K562 (cell line): ENCODE measurements around the gene RSPH9. TPM values are rescaled to one million over a fixed set of nuclear protein-coding genes. Genes with fewer than 3 reads are reported as not detected.

Experiments used
- DMBX1 ChIP-seq: fragments of 250-450 bp; sonication (Bioruptor Pico); IDR thresholded peaks from 2 replicates; pipeline ENCODE4 v1.8.0; 2022; ENCODE audit warnings: inconsistent platforms, mild to moderate bottlenecking, moderate library complexity, borderline replicate concordance
- EP300 ChIP-seq: IDR thresholded peaks from 2 replicates; pipeline ENCODE4 v1.6.1; 2012; ENCODE audit warnings: low read length, improper control_type of control experiment
- ERF ChIP-seq: fragments of 450-650 bp; formaldehyde crosslinking; IDR thresholded peaks from 2 replicates; pipeline ENCODE4 v1.4.0; 2020; ENCODE audit warnings: mild to moderate bottlenecking, mixed read lengths
- HIVEP1 ChIP-seq: fragments of 250-450 bp; sonication (Bioruptor Pico); IDR thresholded peaks from 2 replicates; pipeline ENCODE4 v1.4.0; 2020; ENCODE audit warnings: mild to moderate bottlenecking
- KAT8 ChIP-seq: fragments of 450-650 bp; IDR thresholded peaks from 2 replicates; pipeline ENCODE4 v1.6.1; 2016; ENCODE audit warnings: low read depth, mild to moderate bottlenecking
- NCOA6 ChIP-seq: fragments of 450-650 bp; IDR thresholded peaks from 2 replicates; pipeline ENCODE4 v1.6.1; 2017; ENCODE audit warnings: mild to moderate bottlenecking
- NFIC ChIP-seq: fragments of 450-650 bp; IDR thresholded peaks from 2 replicates; pipeline ENCODE4 v1.6.1; 2017; ENCODE audit warnings: mild to moderate bottlenecking, inconsistent platforms
- NFRKB ChIP-seq: fragments of 450-650 bp; IDR thresholded peaks from 2 replicates; pipeline ENCODE4 v1.6.1; 2016; ENCODE audit warnings: low read depth
- SIN3B ChIP-seq: fragments of 450-650 bp; IDR thresholded peaks from 2 replicates; pipeline ENCODE4 v1.6.1; 2017; ENCODE audit warnings: low read depth, mild to moderate bottlenecking, moderate library complexity
- SIRT6 ChIP-seq: IDR thresholded peaks from one replicate; pipeline ENCODE4 v1.6.1; 2012; ENCODE audit warnings: low read depth, mild to moderate bottlenecking, control low read depth, inconsistent platforms, low read length, moderate library complexity
- SMARCE1 ChIP-seq: fragments of 450-650 bp; IDR thresholded peaks from 2 replicates; pipeline ENCODE4 v1.7.1; 2016; ENCODE audit warnings: mild to moderate bottlenecking
- TGIF2 ChIP-seq: sonication (generic); formaldehyde crosslinking; IDR thresholded peaks from 2 replicates; pipeline ENCODE4 v1.8.1; 2022; ENCODE audit warnings: mild to moderate bottlenecking, missing genetic modification reagents, moderate library complexity
- ZNF354B ChIP-seq: fragments of 250-450 bp; sonication (Bioruptor Pico); IDR thresholded peaks from 2 replicates; pipeline ENCODE4 v1.4.0; 2020
- ZNF644 ChIP-seq: fragments of 200-800 bp; sonication (Bioruptor generic); IDR thresholded peaks from 2 replicates; pipeline ENCODE4 v1.6.1; 2016; ENCODE audit warnings: low read depth, missing genetic modification characterization, missing compliant biosample characterization
- ZNF76 ChIP-seq: fragments of 250-450 bp; sonication (Bioruptor Pico); IDR thresholded peaks from 2 replicates; pipeline ENCODE4 v1.4.0; 2020; ENCODE audit warnings: mild to moderate bottlenecking, moderate library complexity, borderline replicate concordance
- ZNF778 ChIP-seq: fragments of 450-650 bp; formaldehyde crosslinking; IDR thresholded peaks from 2 replicates; pipeline ENCODE4 v1.4.0; 2020; ENCODE audit warnings: mild to moderate bottlenecking, moderate library complexity
- polyA plus RNA-seq, 8 experiments: library from polyadenylated mRNA; depleted of rRNA in 4 of 8; stranded (reverse) in 5 of 8; unstranded in 3 of 8; fragments of >200 nt; fragmentation: Nextera tagmentation in 2 of 8; fragmentation: Illumina TruSeq in 1 of 8; extraction: Ambion mirVana in 2 of 8; extraction: Trizol in 1 of 8; gene quantifications; 2 replicates each; pipeline versions ENCODE4 v1.2.1 to v1.2.3, GENCODE V29; 2011 to 2014; ENCODE audit warnings: inconsistent platforms in 1 of 8, missing spikeins in 1 of 8
- total RNA-seq, 7 experiments: library from RNA; depleted of rRNA in 6 of 7; stranded (reverse); fragments of >200 nt in 6 of 7; fragmentation: Illumina TruSeq in 2 of 7; extraction: Trizol in 2 of 7; gene quantifications; 2 replicates each; pipeline versions ENCODE4 v1.2.1 to v1.2.3, GENCODE V29; 2011 to 2021; ENCODE audit warnings: low replicate concordance in 1 of 7
- TF ChIP-seq, protein P1 (sequence below): fragments of 250-450 bp; sonication (Bioruptor Pico); IDR thresholded peaks from 2 replicates; pipeline ENCODE4 v1.4.0; 2020
- TF ChIP-seq, protein P2 (sequence below): fragments of 450-650 bp; conservative IDR thresholded peaks from 2 replicates; pipeline ENCODE4 v1.6.1; 2016; ENCODE audit warnings: missing genetic modification characterization, low read depth, mild to moderate bottlenecking, missing compliant biosample characterization, moderate library complexity
- TF ChIP-seq, protein P3 (sequence below): sonication (generic); formaldehyde crosslinking; IDR thresholded peaks from 2 replicates; pipeline ENCODE4 v1.8.1; 2023; ENCODE audit warnings: mild to moderate bottlenecking, missing genetic modification reagents, moderate library complexity
- TF ChIP-seq, protein P4 (sequence below): fragments of 250-450 bp; sonication (Bioruptor Pico); IDR thresholded peaks from 2 replicates; pipeline ENCODE4 v1.4.0; 2020; ENCODE audit warnings: mild to moderate bottlenecking
- TF ChIP-seq, protein P5 (sequence below): sonication (generic); formaldehyde crosslinking; IDR thresholded peaks from 2 replicates; pipeline ENCODE4 v1.8.0; 2022; ENCODE audit warnings: missing genetic modification reagents, mild to moderate bottlenecking, borderline replicate concordance

RSPH9 gene
- total and polyA plus RNA-seq, 9 of the 15 experiments (the other 6 are each of a cell fraction or from before 2014, with no cell fraction given), result 0.05 to 0.60 (median 0.39) TPM; not detected in 6

DNA sequence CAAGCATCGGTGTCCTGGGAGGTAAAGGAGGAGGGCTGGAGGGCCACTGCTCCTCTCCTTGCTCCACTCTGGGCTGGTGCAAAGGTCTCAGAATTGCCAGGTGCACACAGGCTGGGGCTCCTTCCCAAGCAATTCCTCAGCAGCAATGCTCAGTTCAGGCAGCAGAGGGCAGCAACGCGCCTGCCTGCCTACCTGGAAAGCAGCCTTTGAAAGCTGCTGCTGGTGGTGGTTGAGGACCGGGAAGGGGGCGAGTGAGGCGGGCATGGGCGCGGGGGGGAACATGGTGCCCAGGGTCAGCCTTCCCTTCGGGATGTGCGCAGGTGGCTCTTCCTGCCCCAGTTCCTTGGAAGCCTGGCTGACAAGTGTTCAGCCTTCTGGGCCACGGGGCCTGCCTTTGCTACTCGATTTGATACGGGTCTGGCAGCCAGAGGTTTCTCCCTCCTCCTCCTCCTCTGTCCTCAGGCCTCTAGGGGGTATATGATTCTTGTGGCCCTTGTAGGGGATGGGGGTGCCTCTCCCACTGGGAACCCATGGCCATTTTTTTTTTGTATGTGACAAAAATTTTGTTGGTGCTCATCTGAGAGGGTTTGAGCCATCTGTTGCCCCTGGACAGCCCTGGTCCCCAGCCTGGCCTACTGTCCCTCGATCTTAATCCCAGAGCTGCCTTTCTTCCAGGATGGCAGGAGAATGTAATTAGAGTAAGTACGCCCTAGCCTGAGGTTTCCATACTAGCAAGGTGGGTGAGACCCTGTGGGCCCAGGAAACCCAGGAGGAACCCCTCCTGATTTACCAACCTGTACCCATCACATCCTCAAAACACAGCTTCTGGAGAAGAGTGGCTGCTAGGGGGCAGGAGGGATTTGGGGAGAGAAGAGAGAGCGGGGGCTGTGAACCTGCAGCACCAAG is 22.7 kb downstream of the RSPH9 start (continued):
- TF ChIP-seq DMBX1 (CRISPR knock-in tag) (0 out of 2 replicates have a peak, but pooled peaks have one; percentile 25), ZNF354B (CRISPR knock-in tag) (0 out of 2 replicates have a peak, but pooled peaks have one; percentile 31), EP300 (no peak), ZNF644 (no peak), ZNF76 (CRISPR knock-in tag) (no peak), NFRKB (no peak), SIRT6 (no peak), SMARCE1 (no peak; the same call in 1 of the 2 replicates), NCOA6 (no peak), ERF (CRISPR knock-in tag) (peak; percentile 87), NFIC (no peak), HIVEP1 (0 out of 2 replicates have a peak, but pooled peaks have one; percentile 16), SIN3B (no peak), TGIF2 (CRISPR knock-in tag) (no peak), KAT8 (no peak), ZNF778 (CRISPR knock-in tag) (no peak)
- TF ChIP-seq, protein P1, sequence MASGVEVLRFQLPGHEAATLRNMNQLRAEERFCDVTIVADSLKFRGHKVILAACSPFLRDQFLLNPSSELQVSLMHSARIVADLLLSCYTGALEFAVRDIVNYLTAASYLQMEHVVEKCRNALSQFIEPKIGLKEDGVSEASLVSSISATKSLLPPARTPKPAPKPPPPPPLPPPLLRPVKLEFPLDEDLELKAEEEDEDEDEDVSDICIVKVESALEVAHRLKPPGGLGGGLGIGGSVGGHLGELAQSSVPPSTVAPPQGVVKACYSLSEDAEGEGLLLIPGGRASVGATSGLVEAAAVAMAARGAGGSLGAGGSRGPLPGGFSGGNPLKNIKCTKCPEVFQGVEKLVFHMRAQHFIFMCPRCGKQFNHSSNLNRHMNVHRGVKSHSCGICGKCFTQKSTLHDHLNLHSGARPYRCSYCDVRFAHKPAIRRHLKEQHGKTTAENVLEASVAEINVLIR (CRISPR knock-in tag), result no peak
- TF ChIP-seq, protein P2, sequence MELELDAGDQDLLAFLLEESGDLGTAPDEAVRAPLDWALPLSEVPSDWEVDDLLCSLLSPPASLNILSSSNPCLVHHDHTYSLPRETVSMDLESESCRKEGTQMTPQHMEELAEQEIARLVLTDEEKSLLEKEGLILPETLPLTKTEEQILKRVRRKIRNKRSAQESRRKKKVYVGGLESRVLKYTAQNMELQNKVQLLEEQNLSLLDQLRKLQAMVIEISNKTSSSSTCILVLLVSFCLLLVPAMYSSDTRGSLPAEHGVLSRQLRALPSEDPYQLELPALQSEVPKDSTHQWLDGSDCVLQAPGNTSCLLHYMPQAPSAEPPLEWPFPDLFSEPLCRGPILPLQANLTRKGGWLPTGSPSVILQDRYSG (tag), result no peak
- TF ChIP-seq, protein P3, sequence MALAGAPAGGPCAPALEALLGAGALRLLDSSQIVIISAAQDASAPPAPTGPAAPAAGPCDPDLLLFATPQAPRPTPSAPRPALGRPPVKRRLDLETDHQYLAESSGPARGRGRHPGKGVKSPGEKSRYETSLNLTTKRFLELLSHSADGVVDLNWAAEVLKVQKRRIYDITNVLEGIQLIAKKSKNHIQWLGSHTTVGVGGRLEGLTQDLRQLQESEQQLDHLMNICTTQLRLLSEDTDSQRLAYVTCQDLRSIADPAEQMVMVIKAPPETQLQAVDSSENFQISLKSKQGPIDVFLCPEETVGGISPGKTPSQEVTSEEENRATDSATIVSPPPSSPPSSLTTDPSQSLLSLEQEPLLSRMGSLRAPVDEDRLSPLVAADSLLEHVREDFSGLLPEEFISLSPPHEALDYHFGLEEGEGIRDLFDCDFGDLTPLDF (CRISPR knock-in tag), result peak; percentile 57; the same call in 1 of the 2 replicates
- TF ChIP-seq, protein P4, sequence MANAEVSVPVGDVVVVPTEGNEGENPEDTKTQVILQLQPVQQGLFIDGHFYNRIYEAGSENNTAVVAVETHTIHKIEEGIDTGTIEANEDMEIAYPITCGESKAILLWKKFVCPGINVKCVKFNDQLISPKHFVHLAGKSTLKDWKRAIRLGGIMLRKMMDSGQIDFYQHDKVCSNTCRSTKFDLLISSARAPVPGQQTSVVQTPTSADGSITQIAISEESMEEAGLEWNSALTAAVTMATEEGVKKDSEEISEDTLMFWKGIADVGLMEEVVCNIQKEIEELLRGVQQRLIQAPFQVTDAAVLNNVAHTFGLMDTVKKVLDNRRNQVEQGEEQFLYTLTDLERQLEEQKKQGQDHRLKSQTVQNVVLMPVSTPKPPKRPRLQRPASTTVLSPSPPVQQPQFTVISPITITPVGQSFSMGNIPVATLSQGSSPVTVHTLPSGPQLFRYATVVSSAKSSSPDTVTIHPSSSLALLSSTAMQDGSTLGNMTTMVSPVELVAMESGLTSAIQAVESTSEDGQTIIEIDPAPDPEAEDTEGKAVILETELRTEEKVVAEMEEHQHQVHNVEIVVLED, result no peak
- TF ChIP-seq, protein P5, sequence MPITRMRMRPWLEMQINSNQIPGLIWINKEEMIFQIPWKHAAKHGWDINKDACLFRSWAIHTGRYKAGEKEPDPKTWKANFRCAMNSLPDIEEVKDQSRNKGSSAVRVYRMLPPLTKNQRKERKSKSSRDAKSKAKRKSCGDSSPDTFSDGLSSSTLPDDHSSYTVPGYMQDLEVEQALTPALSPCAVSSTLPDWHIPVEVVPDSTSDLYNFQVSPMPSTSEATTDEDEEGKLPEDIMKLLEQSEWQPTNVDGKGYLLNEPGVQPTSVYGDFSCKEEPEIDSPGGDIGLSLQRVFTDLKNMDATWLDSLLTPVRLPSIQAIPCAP (CRISPR knock-in tag), result no peak
